CD4-positive, alpha-beta T cell treated with Interferon alpha-2 for 1 hour (primary cell): ENCODE results near the gene LSM14B.

Experiments used
- DNase-seq, 2 donors: peaks; one replicate each; pipeline ENCODE4 v3.0.0-alpha.2; 2020 to 2022

Gene LSM14B

DNA sequence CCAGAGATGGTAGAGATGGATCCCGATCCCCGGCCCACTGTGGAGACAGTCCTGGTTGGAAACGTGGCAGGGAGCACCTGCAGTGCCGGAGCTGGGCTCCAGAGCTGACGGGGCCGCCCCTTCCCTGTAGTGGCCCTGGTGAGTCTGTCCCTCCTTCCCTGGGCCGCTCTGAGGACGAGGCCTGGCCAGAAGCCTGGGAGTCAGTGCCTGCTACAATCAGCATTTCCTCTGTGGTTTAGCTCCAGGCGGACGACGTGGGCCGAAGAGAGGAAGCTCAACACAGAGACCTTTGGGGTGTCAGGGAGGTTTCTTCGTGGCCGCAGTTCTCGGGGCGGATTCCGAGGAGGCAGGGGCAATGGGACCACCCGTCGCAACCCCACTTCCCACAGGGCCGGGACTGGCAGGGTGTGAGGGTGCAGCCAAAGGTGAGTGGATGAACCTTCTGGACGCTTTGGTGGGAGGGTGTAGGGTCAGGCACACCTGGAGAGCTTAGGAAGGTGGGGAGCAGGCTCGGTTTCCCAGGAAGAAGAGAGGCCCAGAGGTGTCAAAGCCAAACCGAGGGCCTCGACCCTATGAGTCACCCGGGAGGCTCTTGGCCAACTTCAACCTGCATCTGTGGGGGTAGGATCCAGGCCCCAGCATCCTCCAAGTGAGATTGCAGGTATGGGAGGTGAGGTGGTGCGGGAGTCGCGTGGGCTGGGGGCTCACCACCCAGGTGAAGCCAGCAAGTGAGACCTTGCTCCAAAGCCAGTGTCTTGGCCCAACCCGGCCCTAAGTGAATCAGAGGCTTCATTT is 11.0 kb downstream of the LSM14B start:
- no peak for DNase-seq

DNA sequence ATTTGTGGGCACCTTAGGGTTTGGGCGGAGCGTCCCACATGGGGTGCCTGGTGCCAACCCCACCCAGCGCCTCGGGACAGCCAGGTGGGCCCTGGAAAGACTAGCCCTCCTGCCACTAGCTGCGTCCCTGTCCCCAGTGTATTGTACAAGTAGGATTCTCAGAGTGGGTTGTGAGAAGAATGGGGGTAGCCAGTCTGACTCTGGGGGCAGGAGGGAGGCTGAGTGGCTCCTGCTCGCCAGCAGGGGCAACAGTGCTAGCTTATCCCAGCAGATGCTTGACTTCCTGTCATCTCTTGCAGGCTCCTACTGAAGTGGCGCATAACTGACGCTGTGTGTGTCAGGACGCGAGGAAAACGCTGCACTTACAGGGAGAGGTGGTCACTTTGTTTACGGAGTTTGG is 11.6 kb downstream of the LSM14B start:
- DNase-seq, result no peak

DNA sequence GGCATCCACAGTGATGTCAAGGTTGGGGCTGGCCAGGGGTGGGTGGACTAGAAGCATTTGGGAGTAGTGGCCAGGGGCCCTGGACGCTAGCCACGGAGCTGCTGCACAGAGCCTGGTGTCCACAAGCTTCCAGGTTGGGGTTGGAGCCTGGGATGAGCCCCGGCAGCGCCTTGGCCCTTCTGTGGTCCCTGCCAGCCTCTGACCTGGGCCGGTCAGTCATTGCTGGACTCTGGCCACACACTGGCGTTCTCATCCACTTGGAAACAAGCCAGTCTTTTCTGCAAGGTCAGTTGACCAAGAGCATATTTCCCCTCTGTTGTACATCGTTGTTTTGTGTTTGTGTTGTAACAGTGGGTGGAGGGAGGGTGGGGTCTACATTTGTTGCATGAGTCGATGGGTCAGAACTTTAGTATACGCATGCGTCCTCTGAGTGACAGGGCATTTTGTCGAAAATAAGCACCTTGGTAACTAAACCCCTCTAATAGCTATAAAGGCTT is 12.5 kb downstream of the LSM14B start:
- no peak for DNase-seq

DNA sequence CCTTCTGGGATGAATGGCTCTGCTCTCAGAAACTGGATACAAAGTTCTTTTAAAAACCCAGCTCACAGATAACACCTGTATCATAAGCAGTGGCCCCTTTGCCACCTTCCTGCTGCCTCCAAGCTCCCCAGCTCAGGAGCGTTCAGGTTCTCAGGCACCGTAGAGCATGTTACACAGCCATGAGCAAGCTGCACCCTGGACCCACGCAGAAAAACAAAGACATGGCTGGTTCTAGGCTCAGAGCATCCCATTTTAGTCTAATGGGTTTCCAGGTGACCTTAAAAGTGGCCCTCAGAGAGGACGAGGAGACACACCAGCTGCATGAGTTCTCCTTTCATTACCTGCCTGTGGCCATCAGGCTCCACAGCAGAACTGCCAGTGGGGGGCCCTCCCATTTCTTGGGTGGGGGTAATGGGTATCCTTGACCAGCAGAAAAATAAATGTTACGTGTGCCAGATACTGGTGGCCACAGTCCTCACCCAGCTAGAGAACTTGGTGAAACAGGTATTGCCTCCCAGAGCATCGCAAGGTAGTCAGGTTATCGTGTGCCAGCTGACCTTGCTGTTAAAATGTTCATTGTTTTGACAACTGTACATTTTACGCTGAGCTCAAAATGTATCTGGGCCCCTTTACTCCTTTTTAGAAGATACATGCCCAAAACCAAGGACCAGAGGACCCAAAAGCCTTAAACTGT is 13.4 kb downstream of the LSM14B start:
- no peak for DNase-seq

DNA sequence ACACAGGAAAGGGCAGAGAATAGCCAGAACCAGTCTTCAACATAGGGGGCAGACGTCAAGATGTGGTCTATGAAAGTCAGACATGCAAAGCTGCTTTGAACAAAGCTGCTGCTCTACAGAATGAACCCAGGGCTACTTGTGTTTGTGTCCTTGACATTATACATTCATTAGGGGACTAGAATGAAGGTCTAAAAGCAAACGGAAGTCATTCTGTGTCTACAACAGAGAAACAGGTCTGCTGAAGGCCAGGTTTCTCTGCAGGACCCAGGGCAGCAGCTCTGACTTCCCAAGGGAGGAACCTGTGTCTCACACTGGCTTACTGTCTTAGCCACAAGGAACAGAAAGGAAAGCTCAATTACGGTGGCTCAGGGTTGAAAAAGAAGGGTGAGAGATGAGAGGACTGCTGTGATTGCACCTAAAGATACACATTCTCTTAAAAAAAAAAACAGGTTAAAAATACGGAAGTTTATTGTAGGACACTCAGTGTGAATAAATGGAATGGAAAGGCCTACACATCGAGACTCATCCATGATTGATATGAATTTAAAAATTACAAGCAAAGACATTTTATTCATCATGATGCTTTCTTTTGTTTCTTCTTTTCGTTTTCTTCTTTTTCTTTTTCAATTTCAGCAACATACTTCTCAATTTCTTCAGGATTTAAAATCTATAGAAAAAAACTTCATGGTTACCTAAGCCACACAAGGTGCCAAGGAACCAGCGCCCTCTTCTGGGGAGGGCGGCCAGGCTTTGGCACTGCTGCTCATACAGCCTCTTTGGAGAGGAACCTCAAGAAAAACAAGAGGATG is 14.2 kb downstream of the LSM14B start:
- peak; percentile 72 to 80 for DNase-seq

DNA sequence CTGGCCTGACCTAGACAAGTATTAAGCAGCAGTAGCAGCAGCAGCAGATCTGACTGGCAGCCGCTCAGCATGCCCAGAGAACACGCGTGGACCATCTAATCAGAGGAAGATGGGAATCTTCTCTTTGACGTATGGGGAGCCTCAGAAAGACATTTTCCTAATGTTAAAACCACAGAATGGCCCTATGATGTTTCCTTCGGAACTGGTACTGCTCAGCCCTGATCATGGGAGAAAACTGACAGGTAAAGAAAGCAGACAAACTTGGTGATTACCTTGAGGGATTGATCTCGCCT is 14.8 kb downstream of the LSM14B start:
- no peak for DNase-seq

DNA sequence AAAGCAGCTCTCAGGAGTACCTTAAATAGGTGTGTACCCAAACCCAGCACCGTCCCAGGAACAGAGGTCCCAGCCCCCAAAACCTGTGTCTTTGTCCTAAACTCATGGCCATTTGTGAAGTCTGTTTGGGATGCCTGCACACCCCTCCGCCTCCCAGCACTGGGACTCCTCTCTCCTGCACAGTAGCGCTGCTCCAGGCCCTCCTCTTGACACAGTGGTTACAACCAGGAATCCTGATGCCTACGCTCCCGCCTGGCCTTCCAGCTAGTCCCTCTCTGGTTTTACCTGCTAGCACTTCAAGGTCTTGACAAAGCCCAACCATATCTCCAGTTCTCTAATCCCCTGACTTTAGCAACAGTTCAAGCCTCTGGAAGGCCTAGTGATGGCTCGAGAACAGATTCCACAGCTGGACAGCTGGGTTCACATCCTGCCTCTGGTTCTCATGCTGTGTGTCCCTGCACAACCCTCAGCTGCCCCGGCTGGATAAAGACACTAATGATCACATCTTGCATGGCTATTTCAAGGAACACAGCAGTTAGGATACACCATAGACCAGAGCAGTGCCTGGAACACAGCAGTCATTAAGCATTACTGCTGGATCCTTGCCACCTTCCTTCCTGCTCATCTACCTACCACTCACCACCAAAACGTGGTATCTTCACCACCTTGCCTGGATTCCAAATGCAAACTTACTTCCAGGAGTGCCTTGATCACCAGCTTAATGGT is 15.4 kb downstream of the LSM14B start:
- no peak for DNase-seq

DNA sequence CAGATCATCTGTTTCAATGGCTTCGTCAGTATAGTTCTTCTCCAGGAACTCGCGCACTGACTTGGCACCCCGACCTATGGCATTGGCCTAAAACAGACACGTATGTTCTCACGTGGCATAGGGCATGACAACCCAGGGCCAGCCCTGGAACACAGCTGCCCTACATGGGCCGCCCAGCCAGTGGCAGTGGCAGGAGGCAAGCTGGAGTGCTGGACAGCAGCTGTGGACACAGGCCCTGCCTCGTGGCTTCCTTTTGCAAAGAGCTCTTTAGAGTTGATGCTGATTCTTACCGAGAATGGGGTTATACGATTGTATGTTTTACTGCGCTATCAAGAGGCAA is 15.9 kb downstream of the LSM14B start:
- no peak for DNase-seq

DNA sequence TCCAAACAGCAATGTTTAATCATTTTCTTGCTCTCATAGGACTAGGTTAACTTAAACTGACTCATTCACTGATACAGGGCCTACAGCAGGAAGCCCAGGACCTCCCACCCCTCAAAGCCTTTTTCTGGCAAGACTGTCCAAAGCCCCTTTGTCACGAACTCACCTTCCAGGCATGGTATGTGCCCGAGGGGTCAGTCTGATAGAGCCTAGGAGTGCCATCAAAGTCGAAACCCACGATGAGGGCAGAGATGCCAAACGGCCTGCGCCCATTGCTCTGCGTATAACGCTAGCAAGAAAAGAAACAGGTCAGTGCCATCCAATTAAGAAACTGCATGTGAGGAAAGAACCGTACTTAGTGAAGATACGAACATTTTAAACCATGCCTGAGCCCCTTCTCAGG is 16.6 kb downstream of the LSM14B start:
- no peak for DNase-seq

DNA sequence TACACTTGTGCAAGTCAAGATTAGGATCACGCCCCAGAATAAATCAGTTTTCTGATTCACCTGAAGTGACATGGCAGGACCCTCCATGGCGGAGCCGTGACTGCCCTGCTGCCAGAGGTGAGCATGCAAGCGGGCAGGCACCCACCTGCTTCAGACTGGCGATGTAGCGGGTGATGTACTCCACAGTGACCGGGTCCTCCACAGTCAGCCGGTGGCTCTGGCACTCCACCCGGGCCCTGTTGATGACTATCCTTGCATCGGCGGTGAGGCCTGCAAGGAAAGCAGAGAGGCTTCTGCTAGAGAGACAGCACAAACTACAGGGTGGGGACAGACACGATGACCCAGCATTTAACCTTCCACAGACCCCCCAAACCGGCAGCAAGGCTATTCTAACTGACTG is 17.4 kb downstream of the LSM14B start:
- no peak for DNase-seq

DNA sequence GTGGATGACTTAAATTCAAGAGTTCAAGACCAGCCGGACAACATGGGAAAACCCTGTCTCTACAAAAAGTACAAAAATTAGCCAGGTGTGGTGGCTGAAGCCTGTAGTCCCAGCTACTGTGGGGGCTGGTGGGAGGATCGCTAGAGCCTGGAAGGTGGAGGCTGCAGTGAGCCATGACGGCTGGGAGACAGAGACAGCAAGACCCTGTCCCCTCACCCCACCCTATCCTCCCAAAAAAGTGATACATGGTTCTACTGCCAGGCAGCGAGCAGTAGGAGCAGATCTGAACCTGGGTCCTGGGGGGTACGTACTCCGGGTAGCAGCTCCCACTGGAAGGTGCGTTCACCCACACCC is 18.7 kb downstream of the LSM14B start:
- DNase-seq, result no peak

DNA sequence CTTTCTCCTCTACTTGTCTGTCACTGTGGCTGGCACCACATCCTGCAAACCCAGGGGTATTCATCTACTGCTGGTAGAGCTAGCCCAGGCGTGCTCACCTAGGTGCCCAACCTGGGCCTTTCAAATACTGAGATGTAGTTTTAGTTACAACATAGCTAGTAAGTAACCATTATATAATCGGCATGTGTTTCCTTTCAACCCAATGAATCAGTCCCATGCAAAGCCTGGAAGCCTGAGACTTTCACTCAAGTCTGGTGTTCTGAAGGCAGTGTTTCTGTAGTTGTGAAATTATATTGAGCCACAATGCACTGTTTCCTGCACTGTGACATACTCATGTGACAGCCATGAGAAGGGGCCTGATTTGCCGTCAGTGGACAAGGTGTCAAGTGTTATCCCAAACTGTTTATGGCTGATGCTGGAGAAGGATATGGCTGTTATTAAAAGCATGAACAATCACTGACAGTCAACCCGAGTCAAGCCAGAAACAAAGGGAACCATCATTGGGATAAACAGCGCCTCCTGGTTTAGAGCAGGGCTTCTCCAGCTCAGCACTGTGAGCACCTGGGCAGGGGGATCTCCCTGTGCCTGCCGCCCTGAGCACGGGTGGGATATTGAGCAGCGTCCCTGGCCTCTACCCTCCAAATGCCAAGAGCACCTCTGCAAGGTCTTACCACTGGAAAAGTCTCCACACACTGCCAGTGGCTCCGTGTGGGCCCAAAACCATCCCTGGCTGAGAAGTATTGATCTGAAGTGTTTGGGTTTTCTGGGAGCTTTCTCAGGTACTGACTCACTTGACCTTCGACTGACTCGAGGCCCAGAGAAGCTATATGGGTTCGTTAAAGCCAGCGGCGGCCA is 19.3 kb downstream of the LSM14B start:
- DNase-seq, result peak in 1 of 2 donors; percentile 23

DNA sequence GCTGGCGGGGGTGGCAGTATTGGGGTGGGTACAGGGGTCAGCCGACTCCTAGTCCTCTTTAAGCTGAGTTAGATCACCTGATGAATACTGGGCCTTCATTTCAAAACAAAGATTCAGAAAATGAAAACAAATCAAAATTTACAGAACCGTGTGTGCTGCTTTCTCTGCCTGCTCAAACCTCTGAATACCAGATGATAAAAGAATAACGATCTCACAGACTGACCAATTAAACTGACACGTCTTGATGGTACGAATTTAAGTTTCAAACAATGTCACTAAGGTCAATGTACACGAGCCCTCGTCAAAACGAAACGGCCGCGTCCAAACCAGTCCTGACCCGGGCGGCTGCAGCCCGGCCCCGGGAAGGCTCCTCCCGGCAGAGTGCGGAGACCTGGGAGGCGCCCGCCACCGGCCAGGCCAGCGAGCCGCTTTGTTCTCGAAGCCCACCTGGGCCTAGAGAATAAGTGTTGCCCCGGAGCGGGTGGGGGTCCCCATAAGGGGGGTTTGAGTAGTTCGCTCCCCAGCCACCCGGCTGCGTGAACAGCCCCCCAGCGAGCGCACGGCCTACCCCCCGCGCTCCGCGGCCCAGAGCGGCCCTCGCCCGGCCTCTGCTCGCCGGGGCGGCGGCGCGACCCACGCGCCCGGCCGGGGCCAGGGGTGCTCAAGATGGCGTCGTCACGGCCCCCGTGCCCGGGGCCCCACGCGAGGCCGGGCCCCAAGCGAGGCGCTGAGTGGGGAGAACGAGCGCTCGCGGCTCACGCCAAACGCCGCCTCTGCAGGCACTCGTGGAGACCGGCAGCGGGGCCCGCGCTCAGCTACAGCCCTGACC is 20.2 kb downstream of the LSM14B start:
- DNase-seq, result no peak

DNA sequence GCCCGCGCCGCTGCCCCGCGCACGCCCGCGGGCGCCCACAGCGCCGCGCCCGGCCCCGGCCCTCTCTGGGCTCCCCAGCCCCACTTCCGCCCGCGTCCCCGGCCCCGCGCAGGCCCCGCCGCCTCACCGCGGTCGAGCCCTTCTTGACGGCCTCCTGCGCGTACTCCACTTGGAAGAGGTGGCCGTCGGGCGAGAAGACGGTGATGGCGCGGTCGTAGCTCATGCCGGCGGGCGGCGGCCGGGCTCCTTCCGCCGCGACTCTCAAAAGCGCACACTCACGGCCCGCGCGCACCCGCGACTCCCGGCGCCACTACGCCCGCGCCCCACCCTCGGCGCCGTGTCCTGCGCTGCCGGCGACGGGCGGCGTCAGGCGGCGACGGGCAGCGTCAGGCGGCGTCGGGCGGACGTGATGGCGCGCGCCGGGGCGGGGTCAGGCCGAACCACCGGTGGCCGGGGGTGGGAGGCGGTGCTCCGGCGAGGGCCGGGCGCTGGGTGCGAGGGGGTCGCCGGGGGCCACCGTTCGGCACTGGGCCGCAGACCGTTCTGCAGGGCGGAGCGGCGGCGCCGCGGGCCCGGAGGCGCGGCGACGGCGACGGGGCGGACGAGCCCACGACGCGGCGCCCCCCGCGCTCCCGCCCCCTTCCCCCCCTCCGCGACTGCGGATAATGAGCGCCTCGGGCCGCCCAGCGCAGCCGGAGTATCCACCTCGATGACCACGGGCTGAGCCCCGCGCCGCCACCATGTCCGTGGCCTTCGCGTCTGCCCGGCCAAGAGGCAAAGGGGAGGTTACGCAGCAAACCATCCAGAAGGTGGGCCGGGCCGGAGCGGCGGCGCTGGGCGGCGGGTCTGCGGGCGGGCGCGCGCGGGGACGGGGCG is 21.0 kb downstream of the LSM14B start, which contains the start of the genes PSMA7 and SS18L1:
Gene PSMA7 (minus strand): TSS at position 314 of the 876 bp plus-strand sequence. CDS start 91 bp downstream, at position 223.
Gene SS18L1 (plus strand): TSS at position 689 of the 876 bp plus-strand sequence. CDS start 52 bp downstream, at position 741.
- peak; percentile 82 to 89 for DNase-seq

DNA sequence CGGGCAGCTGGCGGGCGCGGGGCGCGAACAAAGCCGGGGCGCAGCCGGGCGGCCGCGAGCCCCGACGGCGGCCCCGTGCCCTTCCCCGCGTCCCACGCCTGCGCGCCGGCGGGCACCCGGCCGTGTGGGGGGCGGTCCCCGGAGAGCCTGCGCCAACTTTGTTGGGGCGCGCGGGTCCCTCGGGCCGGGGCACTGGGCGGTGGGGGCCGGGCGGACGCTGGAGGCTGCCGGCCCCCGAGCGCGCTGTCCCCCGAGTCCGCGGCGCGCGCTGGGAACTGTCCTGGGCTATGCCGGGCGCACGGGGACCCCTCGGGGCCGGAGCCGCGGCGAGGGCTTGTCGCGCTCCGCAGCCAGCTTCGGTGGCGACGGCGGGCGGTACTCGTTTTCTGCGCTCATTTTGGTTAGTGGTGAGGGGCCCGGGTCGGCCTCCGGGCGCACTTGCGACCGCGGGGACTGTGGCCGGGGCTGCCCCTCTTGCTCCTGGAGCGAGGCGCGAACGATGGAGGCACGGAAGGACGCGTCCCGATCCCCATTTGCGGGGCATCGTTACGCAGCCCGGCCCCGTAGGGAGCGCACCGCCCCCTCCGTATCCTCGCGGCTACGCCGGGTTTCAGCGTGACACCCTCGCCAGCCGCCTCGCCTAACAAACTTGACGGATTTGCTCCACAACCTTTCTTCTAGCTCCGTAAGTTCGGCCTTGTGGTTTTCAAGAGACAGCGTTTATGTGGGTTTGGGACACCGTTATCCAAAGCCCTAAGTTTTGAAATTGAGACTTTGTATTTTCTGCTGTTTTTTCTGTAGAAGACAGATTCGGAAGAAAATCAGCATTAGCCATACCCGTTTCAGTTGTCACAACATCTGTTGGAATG is 21.9 kb downstream of the LSM14B start:
- peak; percentile 21 to 51 for DNase-seq

DNA sequence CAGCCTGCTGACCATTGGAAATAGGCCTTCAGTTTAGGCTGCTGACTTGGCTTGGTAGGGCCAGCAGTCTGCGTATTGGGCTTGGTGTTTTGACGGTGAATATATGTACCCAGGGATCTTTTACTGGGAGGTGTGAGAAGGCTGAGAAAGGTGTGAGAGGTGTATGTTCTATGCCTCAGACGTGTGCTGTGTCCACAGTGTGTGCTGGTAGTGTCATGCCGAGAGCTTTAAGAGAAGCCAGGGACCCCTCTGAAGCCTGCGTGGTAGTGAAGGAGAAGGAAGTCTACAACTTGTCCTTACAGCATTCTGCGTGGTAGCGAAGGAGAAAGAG is 23.4 kb downstream of the LSM14B start:
- DNase-seq, result no peak

DNA sequence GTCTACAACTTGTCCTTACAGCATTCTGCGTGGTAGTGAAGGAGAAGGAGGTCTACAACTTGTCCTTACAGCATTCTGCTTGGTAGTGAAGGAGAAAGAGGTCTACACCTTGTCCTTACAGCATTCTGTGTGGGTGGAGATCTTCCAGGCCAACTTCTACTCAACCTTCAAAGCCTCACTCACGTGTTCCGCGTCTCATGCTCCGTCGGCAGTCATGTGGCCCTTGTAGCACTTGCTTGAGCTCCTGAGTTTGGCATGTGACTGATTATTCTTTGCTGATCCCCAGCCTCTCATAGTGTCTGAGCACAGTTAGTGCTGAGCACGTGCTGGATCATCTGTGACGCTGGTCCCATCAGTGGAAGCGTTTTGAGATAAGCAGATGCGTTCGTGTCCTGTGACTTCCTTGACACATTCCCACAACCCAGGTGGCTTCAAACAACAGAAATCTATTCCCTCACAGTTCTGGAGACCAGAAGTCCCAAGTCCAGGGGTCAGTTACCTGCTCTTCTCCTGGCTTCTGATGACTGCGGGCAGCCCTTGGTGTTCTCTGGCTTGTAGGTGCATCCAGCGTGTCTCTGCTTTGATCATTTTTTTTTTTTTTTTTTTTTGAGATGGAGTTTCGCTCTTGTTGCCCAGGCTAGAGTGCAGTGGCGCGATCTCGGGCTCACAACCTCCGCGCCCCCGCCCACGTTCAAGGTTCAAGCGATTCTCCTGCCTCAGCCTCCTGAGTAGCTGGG is 23.9 kb downstream of the LSM14B start:
- no peak for DNase-seq

DNA sequence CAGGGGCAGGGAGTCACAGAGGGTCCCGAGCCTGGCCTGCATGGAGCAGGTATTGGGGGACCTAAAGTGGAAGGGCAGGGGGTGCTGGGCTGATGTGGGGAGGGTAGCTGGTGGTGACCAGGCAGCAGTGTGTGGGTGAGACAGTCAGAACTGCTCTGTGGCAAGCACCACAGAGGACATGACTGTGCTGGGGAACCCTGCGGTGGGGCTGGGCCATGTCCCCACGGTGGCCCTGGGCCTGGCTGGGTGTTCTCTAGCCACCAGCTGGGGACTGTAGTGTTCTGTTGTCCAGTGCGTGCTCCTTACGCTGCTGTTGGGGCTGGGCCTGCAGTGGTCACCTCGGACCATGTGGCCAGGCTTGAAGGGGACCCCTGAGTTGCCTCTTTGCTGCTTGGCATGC is 24.9 kb downstream of the LSM14B start:
- DNase-seq, result no peak
